OCI-LY1 (cell line): ENCODE results near the gene C1orf115.

Experiments used
- EZH2 ChIP-seq: fragments of 200-600 bp; sonication (generic), shearing (Covaris generic); IDR thresholded peaks from 2 replicates; pipeline ENCODE4 v1.8.0; 2017; ENCODE audit warnings: borderline replicate concordance, mixed run types, mild to moderate bottlenecking, antibody characterized with exemption, low read length, moderate library complexity, mixed read lengths
- TF ChIP-seq, protein P1 (sequence below): fragments of 200-600 bp; sonication (generic), shearing (Covaris generic); IDR thresholded peaks from 2 replicates; pipeline ENCODE4 v1.5.1; 2017; ENCODE audit warnings: mild to moderate bottlenecking, antibody characterized with exemption, low read length, moderate library complexity, mixed read lengths

DNA sequence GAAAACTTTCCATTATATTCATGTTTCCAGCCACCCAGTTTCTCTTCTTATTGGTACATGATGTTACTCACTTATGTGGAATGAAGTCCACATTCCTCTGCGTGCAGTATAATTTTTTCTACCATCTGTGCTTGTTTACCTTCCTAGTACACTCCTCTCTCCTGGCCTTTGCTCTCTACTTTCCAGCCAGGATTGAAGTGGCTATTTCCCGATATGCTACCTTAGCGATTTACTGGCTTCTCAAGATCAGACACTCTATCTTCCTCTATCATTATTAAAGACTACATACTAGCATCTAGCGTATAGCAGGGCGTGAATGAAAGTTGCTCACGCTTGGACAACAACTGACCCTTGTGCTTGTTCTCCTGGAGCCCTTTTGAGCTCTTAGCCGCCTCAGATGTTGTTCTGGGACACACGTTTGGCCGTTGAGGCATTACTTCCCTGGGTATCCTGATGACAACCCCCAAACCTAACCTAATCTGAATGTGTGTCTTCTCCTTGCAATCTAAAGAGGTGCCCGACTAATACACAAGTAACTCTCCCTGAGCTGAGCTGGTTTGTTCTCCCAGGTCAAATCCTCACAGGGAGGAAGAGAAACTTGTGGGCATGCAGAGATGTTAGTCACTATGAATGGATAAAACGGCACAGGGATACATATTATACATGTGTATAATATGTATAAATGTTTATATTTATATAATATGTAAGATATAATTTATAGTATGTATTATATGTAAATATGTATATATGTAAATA is 44.6 kb downstream of the C1orf115 start:
- TF ChIP-seq, protein P1, sequence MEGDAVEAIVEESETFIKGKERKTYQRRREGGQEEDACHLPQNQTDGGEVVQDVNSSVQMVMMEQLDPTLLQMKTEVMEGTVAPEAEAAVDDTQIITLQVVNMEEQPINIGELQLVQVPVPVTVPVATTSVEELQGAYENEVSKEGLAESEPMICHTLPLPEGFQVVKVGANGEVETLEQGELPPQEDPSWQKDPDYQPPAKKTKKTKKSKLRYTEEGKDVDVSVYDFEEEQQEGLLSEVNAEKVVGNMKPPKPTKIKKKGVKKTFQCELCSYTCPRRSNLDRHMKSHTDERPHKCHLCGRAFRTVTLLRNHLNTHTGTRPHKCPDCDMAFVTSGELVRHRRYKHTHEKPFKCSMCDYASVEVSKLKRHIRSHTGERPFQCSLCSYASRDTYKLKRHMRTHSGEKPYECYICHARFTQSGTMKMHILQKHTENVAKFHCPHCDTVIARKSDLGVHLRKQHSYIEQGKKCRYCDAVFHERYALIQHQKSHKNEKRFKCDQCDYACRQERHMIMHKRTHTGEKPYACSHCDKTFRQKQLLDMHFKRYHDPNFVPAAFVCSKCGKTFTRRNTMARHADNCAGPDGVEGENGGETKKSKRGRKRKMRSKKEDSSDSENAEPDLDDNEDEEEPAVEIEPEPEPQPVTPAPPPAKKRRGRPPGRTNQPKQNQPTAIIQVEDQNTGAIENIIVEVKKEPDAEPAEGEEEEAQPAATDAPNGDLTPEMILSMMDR, result no peak
- TF ChIP-seq EZH2, result no peak
